ENCODE data around the gene CLDN24. TPM values are rescaled to one million over a fixed set of nuclear protein-coding genes. Genes with fewer than 3 reads are reported as not detected.
A peak's percentile ranks its signal among the peaks of the same experiment; 100 is the strongest.

Gene CLDN24
- polyA plus RNA-seq, 1 experiment, result not detected

DNA sequence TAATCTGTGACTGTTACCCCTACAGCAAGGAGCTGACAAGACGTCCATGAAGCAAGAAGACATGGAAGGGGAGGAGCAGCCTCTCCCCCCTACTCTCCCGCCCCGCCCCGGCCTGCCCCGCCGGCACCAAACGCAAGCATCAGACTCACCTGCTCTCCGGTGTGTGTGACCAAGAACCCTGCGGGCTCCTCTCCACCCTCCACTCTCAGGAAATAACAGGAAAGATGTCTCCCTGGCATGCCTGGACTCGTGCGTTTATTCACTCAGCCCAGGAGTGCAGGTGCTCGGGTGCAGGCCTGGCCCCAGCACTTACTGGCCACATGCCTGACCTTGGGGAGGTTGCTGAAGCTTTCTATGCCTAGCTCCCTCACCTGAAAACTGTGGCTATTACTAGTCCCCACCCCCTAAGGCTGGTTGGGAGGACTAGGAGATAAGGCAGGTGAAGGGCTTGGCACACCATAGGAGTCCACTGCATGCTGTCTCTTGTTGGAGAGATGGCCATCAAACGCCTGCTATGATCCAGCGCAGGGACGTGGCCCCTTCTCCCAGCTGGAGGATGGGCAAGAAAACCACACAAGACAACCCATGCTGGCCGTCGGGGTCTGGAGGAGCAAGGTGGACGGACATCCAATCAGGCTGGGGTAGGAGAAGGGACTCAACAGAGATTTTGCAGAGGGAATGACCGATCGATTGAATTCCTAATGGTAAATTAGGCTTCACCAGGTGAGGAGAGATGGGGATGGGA lies 34.9 kb upstream of the CLDN24 start:
- Histone ChIP-seq H3K4me3 (ENCODE audit: low read depth, low read length) (no peak overlapping the region), H3K27me3 (ENCODE audit: control insufficient read depth, insufficient read depth, low read length) (no peaks in the 10 kb centered on the region), H3K27ac (ENCODE audit: low read depth, low read length) (no peak overlapping the region), H3K9me3 (ENCODE audit: control insufficient read depth, insufficient read depth, low read length) (0 out of 2 replicates have a peak, but pooled peaks cover 3% of the 10 kb centered on the region)
- ChIA-PET POLR2A (no interaction called here), CTCF (no interaction called here)
- DNase-seq (ENCODE audit: low read depth, low spot score), result no peak
- TF ChIP-seq, protein P1, sequence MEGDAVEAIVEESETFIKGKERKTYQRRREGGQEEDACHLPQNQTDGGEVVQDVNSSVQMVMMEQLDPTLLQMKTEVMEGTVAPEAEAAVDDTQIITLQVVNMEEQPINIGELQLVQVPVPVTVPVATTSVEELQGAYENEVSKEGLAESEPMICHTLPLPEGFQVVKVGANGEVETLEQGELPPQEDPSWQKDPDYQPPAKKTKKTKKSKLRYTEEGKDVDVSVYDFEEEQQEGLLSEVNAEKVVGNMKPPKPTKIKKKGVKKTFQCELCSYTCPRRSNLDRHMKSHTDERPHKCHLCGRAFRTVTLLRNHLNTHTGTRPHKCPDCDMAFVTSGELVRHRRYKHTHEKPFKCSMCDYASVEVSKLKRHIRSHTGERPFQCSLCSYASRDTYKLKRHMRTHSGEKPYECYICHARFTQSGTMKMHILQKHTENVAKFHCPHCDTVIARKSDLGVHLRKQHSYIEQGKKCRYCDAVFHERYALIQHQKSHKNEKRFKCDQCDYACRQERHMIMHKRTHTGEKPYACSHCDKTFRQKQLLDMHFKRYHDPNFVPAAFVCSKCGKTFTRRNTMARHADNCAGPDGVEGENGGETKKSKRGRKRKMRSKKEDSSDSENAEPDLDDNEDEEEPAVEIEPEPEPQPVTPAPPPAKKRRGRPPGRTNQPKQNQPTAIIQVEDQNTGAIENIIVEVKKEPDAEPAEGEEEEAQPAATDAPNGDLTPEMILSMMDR (IDR thresholded peaks at IDR 0.05; ENCODE audit: low read depth, low read length), result no peak

DNA sequence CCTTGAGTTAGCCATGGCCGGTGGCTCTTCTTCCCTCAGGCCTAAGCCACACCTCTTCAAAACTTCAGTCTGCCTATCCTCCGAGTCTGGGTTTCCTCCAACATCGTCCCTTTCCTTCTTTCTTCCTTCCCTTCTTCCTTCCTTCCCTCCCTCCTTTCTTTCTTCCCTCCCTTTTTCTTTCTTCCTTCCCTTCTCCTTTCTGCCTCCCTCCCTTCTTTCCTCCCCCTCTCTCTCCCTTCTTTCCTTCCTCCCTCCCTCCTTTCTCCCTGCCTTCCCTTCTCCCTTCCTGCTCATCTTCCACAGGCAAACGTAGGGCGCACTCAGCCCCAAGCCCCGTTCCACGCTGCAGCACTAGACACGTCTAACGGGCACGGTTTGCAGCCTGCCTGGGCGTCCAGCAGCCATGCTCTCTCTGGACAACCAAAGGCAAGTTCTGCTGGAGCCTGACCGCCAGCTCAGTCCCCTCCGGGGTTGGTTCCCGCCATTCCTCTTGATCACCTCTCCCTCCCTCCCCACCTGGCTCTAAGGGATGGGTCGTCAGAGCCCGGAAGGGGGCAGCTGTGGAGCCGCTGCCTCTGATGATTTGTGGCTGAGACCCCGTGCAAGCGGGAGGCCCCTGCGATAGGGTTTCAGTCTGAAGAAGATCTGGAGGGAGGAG lies 34.1 kb upstream of the CLDN24 start:
- ChIA-PET CTCF (no interaction called here), POLR2A (no interaction called here)
- TF ChIP-seq, protein P1 (IDR thresholded peaks at IDR 0.05; ENCODE audit: low read depth, low read length), result no peak
- no peak overlapping the region for H3K4me3 ChIP-seq (ENCODE audit: low read depth, low read length)
- 0 out of 2 replicates have a peak, but pooled peaks cover 3% of the 10 kb centered on the region for H3K9me3 ChIP-seq (ENCODE audit: control insufficient read depth, insufficient read depth, low read length)
- DNase-seq (ENCODE audit: low read depth, low spot score), result no peak
- H3K27ac ChIP-seq (ENCODE audit: low read depth, low read length), result no peak overlapping the region
- H3K27me3 ChIP-seq (ENCODE audit: control insufficient read depth, insufficient read depth, low read length), result no peaks in the 10 kb centered on the region

DNA sequence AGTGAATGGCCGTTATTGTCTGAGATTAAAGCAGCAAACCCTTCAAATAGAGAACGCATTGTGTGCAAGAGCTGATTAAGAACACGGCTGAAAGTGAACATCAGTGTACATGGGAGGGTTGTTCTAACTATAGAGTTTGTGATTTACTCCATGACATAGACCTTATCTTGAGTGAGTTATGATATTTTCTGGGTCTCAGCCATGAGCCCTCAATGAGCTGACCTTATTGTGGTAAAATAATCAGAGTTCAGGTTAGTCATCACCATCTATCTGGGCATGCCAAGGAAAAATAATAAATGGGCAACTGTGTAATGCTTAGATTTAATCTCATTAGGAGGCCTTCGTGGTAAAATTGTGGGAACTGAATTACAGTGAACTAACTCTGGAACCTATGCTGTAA lies 33.2 kb upstream of the CLDN24 start:
- Histone ChIP-seq H3K27ac (ENCODE audit: low read depth, low read length) (no peak overlapping the region), H3K4me3 (ENCODE audit: low read depth, low read length) (no peak overlapping the region), H3K27me3 (ENCODE audit: control insufficient read depth, insufficient read depth, low read length) (no peaks in the 10 kb centered on the region), H3K9me3 (ENCODE audit: control insufficient read depth, insufficient read depth, low read length) (0 out of 2 replicates have a peak, but pooled peaks cover 3% of the 10 kb centered on the region)
- no peak for DNase-seq (ENCODE audit: low read depth, low spot score)
- ChIA-PET POLR2A (no interaction called here), CTCF (interaction anchor here (0.6 to 1.3 kb wide), 2 partner anchors 105 to 282 kb away, joined by 3 to 4 read pairs; no protein-coding TSS in a partner anchor)
- TF ChIP-seq, protein P1 (IDR thresholded peaks at IDR 0.05; ENCODE audit: low read depth, low read length), result no peak

DNA sequence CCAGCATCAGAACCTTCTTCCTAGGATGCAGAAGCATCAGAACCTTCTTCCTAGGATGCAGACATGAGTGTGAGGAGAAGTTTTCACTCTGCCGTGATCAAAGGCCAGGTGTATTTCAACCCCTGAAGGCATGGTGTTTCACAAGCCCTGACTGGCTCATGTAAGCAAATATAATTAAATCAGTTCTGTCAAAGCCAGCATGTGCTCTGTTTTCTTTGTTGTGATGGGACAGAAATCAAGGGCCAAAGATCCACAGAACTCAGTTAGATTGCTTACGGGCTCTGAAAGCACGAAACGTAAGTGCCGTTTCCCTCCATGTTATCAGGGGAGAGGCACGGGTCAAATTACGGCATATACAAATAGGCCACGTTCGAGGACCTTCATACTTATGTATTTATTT lies 32.0 kb upstream of the CLDN24 start:
- Histone ChIP-seq H3K4me3 (ENCODE audit: low read depth, low read length) (no peak overlapping the region), H3K27me3 (ENCODE audit: control insufficient read depth, insufficient read depth, low read length) (no peaks in the 10 kb centered on the region), H3K9me3 (ENCODE audit: control insufficient read depth, insufficient read depth, low read length) (0 out of 2 replicates have a peak, but pooled peaks cover 3% of the 10 kb centered on the region), H3K27ac (ENCODE audit: low read depth, low read length) (no peak overlapping the region)
- no peak for DNase-seq (ENCODE audit: low read depth, low spot score)
- TF ChIP-seq, protein P1 (IDR thresholded peaks at IDR 0.05; ENCODE audit: low read depth, low read length), result no peak
- POLR2A ChIA-PET, result no interaction called here
- CTCF ChIA-PET, result no interaction called here

DNA sequence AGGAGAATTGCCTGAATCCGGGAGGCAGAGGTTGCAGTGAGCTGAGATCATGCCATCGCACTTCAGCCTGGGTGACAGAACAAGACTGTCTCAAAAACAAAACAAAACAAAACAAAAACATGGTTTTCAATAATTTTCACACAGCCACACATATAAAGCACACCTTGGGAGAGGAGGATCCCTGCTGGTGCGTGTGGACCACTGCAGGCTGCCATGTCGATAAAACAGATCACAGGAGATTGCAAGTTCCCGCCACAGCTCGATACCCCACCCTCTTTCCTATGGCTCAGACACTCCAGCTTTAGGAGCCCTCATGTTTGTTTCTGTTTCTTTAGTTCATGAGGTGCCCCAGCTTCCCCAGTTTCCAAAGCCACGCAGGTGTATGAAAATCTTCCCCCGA lies 31.3 kb upstream of the CLDN24 start:
- ChIA-PET CTCF (no interaction called here), POLR2A (no interaction called here)
- DNase-seq (ENCODE audit: low read depth, low spot score), result no peak
- Histone ChIP-seq H3K9me3 (ENCODE audit: control insufficient read depth, insufficient read depth, low read length) (peaks cover 3% of the 10 kb centered on the region; the same call in 1 of the 2 replicates), H3K27ac (ENCODE audit: low read depth, low read length) (no peak overlapping the region), H3K4me3 (ENCODE audit: low read depth, low read length) (no peak overlapping the region), H3K27me3 (ENCODE audit: control insufficient read depth, insufficient read depth, low read length) (no peaks in the 10 kb centered on the region)
- TF ChIP-seq, protein P1 (IDR thresholded peaks at IDR 0.05; ENCODE audit: low read depth, low read length), result 0 out of 2 replicates have a peak, but pooled peaks have one; percentile 2
